ENCODE data around the gene COL4A4. TPM values are rescaled to one million over a fixed set of nuclear protein-coding genes. Genes with fewer than 3 reads are reported as not detected.

Gene COL4A4
- total and polyA plus RNA-seq, 2 of the 13 experiments (the other 11 are each of a cell fraction or from before 2014, with no cell fraction given): not detected

DNA sequence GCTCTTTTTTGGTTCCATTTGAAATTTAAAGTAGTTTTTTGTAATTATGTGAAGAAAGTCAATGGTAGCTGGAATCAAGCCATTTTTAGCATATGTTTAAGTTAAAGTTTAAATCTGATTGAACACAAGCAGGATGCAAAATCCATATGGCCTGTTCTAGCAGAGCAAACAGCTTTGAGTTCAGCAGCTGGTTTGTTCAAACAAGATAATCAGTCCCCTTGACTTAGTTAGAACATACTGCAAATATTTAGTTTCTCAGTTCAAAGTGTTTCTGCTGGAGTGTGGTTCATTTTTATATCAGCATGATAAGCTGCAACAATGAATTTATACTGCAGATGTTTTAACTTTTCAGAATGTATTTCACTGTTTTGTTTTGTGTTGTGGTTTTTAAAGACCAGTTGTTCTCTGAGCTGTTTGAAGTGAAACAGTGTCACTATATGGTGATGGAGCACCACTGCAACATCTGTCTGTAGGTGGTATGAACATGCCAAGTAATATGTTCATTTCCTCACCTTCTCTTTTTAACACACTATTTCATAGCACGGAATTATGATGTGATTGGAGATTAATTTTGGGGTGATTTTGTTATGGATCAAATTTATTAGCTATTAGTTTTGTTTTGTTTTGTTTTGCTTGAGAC, 125.3 kb downstream of the COL4A4 start (continued):
- TF ChIP-seq, protein P1, sequence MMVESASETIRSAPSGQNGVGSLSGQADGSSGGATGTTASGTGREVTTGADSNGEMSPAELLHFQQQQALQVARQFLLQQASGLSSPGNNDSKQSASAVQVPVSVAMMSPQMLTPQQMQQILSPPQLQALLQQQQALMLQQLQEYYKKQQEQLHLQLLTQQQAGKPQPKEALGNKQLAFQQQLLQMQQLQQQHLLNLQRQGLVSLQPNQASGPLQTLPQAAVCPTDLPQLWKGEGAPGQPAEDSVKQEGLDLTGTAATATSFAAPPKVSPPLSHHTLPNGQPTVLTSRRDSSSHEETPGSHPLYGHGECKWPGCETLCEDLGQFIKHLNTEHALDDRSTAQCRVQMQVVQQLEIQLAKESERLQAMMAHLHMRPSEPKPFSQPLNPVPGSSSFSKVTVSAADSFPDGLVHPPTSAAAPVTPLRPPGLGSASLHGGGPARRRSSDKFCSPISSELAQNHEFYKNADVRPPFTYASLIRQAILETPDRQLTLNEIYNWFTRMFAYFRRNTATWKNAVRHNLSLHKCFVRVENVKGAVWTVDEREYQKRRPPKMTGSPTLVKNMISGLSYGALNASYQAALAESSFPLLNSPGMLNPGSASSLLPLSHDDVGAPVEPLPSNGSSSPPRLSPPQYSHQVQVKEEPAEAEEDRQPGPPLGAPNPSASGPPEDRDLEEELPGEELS (CRISPR knock-in tag; IDR thresholded peaks at IDR 0.05): peak; percentile 78
- no peak for TF ChIP-seq CBX2 (IDR thresholded peaks at IDR 0.05; ENCODE audit: low read depth, low read length)
- TF ChIP-seq CBX2 (CRISPR knock-in tag; IDR thresholded peaks at IDR 0.05; ENCODE audit: low read depth): no peak
- peak; percentile 57; the same call in 1 of the 2 replicates for TF ChIP-seq SALL1 (CRISPR knock-in tag; IDR thresholded peaks at IDR 0.05)
- TF ChIP-seq RBFOX2 (IDR thresholded peaks at IDR 0.05; ENCODE audit: low read depth, low read length): no peak
- TF ChIP-seq, protein P2, sequence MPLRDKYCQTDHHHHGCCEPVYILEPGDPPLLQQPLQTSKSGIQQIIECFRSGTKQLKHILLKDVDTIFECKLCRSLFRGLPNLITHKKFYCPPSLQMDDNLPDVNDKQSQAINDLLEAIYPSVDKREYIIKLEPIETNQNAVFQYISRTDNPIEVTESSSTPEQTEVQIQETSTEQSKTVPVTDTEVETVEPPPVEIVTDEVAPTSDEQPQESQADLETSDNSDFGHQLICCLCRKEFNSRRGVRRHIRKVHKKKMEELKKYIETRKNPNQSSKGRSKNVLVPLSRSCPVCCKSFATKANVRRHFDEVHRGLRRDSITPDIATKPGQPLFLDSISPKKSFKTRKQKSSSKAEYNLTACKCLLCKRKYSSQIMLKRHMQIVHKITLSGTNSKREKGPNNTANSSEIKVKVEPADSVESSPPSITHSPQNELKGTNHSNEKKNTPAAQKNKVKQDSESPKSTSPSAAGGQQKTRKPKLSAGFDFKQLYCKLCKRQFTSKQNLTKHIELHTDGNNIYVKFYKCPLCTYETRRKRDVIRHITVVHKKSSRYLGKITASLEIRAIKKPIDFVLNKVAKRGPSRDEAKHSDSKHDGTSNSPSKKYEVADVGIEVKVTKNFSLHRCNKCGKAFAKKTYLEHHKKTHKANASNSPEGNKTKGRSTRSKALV (CRISPR knock-in tag; IDR thresholded peaks at IDR 0.05): no peak
- 0 out of 2 replicates have a peak, but pooled peaks have one; percentile 66 for TF ChIP-seq GATA4 (IDR thresholded peaks at IDR 0.05; ENCODE audit: borderline replicate concordance, low read depth)

DNA sequence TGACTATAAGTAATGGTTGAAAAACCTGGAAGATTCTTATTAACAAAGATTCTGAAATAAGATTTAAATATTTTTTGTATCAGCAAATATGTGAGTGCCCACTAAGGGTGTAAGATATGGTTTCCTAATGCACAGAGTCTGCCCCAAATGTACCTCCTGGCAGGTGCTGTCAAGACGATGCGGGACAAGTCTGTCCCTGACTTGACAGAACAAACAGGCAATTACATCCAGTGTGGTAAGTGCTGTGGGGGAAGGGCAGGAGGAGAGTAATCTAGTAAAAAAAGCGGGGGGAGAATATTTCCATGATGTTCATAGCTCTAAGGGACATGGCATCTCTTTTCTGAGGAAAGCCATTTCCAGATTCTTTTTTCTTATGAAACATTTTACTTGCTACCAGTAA, 127.5 kb downstream of the COL4A4 start:
- Histone ChIP-seq H3K36me3 (replicated peaks in 1 of 2; ENCODE audit: control insufficient read depth in 1 of 2, insufficient read depth in 2 of 2, low read length in 2 of 2) (no peaks in the 10 kb centered on the region), H4K20me1 (ENCODE audit: insufficient read depth, low read length) (no peaks in the 10 kb centered on the region), H3K79me2 (ENCODE audit: insufficient read depth, low read length) (no peaks in the 10 kb centered on the region), H3K9me3 (ENCODE audit: low read length) (no peaks in the 10 kb centered on the region), H2AFZ (ENCODE audit: low read length) (no peak overlapping the region), H3K27me3 (ENCODE audit: control insufficient read depth in 1 of 2, insufficient read depth in 2 of 2, low read length in 2 of 2) (no peaks in the 10 kb centered on the region; a peak in 2 of 5 replicates), H3K4me3 (replicated peaks in 1 of 3; ENCODE audit: insufficient read depth in 1 of 3, low read depth in 2 of 3, low read length in 3 of 3) (no peak overlapping the region), H3K4me2 (ENCODE audit: low read depth, low read length) (no peak overlapping the region), H3K4me1 (ENCODE audit: insufficient read depth, low read length) (peaks cover 16% of the 10 kb centered on the region), H3K27ac (ENCODE audit: extremely low read length, insufficient read depth, low read length) (no peak overlapping the region), H3K9ac (ENCODE audit: insufficient read depth, low read depth, low read length) (no peak overlapping the region)
- BruUV-seq (replicated peaks): no TSS peak
- DNase-seq (ENCODE audit: low spot score) (no peak), FAIRE-seq (no peak), ATAC-seq (no peak)
- in situ Hi-C loops (cut with HindIII; ENCODE audit: extremely low pct_ligation_motif_present, low pct_unique_long_range_greater_than_20kb) (no loop called here), intact Hi-C loops (cut with micrococcal nuclease; ENCODE audit: unreplicated experiment) (no loop called here)
- WGBS (ENCODE audit: low lambda C conversion rate): 11% methylated on average over 3 of the region's 3 CpGs
- POLR2A ChIA-PET: no interaction called here
- CTCF ChIA-PET (ENCODE audit: low intra/inter-chr PET ratio, low total read pairs): no interaction called here
- no peak for TF ChIP-seq AHR (CRISPR knock-in tag; IDR thresholded peaks at IDR 0.05)
- TF ChIP-seq SSRP1 (CRISPR knock-in tag; IDR thresholded peaks at IDR 0.05): no peak
- no peak for TF ChIP-seq HOXA3 (CRISPR knock-in tag; IDR thresholded peaks at IDR 0.05)
- TF ChIP-seq, protein P3, sequence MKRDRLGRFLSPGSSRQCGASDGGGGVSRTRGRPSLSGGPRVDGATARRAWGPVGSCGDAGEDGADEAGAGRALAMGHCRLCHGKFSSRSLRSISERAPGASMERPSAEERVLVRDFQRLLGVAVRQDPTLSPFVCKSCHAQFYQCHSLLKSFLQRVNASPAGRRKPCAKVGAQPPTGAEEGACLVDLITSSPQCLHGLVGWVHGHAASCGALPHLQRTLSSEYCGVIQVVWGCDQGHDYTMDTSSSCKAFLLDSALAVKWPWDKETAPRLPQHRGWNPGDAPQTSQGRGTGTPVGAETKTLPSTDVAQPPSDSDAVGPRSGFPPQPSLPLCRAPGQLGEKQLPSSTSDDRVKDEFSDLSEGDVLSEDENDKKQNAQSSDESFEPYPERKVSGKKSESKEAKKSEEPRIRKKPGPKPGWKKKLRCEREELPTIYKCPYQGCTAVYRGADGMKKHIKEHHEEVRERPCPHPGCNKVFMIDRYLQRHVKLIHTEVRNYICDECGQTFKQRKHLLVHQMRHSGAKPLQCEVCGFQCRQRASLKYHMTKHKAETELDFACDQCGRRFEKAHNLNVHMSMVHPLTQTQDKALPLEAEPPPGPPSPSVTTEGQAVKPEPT (CRISPR knock-in tag; IDR thresholded peaks at IDR 0.05; ENCODE audit: low read depth): no peak
- no peak for TF ChIP-seq NKX3-1 (CRISPR knock-in tag; IDR thresholded peaks at IDR 0.05)
- no peak for TF ChIP-seq NFIB (CRISPR knock-in tag; IDR thresholded peaks at IDR 0.05; ENCODE audit: borderline replicate concordance)
- TF ChIP-seq CCAR2 (optimal IDR thresholded peaks at IDR 0.05; ENCODE audit: low read depth, low read length): no peak
- no peak for TF ChIP-seq CHCHD3 (CRISPR knock-in tag; IDR thresholded peaks at IDR 0.05)

Data from HepG2 (cell line).